ENCODE measurements around the gene ACOT7.
A peak's percentile ranks its signal among the peaks of the same experiment; 100 is the strongest.

ACOT7 gene

DNA sequence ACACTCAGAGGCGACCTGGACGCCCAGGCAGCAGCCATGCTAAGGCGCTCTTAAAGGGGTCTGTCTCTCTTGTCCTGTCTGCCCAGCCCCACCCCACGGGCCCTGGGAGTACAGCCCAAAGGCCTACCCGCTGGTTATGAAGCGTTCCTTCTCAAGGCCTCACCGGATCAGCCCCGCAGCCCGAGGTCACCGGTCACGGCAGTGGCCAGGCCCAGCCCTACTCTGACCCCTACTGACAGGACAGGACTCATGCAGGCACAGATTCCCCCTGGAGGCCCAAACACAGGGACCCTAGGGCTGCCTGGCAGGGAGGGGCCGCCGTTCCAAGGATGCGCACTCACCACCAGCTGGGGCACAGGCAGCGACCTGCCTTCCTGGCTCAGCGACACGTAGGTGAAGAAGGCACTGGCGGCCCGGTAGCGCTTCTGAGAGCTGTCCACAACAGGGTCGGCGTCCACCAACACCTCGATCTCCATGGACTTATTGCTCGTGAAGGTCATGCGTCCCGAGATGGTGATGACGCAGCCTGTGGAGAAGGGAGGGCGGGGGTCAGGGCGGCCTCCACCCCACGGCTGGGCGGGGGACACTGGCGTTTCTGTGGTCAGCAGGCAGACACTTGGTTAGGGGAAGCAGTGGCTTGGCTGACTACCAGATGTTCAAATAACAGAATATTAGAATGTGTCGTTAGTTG, 112.7 kb downstream of the ACOT7 start:
- no peak for DNase-seq

DNA sequence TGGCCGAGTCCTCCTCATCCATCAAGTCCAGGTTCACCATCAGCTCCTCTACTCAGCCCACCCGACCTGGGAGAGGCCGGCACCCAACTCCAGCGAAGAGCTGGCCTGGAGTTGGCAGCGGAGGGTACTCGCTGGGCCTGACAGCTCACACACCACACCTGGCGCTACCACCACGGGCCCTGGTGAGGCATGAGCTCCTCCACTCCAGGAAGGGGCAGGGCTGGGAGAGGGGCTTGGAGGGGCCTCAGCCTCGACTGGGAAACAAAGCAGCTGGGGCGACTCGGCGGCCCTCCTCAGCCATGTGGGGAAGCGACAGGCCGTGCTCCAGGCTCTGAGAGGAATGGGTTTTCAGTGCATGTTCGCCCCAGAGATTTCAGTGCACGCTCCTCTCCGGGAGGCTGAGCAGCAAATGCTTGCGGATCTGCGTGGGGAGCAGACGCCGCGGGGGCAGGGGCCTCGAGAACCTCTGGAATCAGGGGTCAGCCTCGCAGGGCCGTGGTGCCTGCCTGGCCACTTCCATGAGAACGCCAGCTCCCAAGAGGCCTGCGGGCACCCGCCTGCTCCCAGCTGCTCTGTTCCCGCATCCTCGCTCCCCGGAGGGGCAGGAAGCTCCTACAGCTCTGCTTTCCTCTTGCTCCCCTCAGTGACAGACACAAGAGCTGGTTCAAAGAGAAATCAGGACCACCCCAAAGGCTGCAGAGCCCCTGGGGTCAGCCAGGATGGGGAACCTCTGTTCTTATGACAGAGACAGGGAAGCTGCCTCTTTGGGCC, 113.8 kb downstream of the ACOT7 start:
- no peak for DNase-seq

DNA sequence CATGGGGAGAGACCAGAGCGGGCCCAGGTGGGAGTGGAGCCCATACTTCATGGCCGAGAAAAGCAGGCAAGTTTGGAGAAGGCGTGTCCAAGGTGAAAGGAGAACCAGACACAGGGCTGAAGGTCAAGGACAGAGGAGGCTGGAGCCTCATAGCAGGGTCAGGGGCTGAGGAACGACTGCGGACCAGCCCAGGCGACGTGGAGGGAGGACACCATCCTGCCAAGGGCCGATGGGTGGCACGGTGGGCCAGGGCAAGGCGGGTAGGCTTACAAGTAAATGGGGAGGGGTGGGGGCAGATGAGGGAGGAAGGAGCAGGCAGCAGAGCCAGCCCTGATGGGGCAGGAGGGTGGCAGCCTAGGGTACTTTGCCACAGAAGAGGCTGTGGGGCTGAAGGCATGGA, 114.5 kb downstream of the ACOT7 start:
- no peak for DNase-seq

DNA sequence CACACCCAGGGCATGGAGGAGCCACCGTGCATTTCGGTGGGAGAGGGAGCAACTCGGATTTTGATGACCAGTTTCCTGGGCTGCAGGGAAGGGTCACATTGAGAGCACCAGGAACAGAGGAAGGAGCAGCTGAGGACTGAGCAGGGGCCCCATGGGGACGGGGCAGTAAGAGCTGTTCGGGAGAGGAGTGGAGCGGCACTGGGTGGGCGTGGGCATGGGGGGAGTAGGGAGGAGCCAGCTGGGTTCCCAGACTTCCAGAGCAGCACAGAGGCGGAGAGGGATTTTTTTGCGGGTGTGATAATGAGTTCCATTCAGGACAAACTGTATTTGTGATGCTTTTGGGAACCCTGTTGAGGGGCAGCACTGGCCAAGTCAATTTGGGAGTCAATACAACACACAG, 115.3 kb downstream of the ACOT7 start:
- no peak for DNase-seq

DNA sequence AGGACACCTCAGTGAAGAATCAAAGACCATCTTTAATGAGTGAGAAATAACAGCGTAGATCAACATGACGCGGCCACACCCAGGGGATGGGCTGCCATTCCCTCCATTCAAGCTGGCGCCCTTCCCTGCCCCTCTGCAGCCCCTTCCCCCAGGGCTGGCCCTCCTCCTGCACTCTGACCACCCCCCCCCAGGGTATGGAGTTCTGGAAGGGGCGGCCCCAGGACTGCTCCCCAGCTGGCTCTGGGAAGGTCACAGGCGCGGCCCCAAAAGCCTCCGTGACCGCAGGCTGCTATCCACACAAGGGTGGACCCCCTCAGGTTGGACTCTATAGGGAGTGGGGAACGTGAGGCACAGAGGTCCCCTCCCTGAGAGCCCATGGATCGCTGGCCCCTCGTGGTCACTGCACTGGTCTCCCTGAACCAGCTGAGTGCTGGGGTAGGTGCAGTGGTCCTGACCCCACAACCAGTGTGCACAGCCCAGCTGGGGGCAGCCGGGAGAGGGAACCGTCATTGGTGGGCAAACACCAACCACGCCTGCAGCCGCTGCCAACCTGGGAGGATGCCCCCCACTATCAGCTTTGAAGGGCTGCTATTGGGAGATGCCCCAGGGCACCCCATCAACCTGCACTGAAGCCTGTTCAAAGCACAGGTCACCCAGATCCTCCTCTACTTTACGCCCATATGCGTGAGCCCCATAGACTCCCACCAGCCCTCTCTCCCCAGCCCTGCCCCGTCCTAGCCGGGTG, 116.6 kb downstream of the ACOT7 start:
- DNase-seq: no peak

DNA sequence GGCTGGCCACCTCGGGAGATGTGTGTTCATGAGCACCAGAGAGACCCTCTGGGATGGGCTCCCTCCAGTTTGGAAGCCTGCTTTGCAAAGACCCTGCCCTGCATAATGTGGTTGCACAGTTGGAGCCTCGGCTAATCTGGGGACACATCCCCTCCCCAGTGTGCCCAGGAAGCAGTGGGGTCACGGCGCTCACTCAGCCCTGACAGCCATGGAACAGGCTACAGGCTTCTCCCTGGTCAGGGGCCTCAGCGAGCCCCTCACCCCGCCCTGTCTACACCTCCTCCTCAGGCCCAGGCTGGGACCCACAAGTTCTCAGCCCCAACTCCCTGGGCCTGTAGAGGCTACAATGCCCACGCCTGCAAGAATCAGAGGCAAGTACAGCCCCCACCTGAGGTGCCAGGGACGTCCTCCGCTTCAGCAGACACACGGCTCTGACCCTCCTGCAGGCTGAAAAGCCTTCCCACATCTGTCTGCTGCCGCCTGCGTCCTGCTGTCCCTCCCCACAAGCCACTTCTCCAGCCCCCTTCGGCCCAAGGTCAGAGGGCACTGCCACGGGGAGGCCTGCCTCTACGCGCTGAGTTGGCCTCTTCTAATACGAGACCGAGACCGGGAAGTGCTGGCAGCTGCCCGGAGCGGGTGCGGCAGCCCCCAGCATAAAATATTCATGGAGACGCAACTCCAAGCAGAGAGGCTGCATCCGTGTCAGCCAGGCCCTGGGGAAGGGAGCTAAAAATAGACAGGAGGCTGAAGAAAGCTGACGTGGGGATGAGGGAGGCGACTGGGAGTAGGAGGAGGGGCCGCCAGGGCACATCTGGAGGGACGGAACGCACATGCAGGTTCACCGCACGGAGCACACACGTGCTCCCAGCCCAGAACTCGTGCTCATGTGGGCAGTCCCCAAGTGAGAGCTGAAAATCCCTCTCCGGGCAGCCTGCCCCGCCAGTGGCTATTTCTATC, 117.5 kb downstream of the ACOT7 start:
- DNase-seq: no peak

DNA sequence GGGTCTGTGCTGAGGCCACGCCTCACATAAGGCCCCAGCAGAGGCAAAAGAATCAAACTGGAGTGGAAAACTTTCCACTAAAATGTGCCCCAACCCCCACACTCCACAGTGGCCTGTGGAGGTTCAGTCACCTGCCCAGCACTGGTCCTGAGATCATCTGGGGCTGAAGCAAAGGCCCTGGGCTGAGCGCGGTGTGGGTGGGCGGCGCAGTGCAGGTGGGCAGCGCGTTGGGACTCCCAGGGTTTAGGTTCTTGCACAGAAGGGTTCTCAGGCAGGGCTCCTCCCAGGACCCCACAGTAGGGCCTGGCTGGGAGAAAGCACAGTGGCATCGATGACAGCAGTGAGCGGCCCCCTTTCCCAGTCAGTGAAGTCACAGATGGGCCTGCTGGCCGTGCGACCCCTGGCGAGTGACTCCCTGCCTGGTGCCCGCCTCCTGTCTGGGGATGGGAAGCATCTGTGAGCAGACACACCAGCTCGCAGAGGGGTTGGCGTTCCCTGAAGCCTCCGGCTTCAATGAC, 118.9 kb downstream of the ACOT7 start:
- DNase-seq: no peak

DNA sequence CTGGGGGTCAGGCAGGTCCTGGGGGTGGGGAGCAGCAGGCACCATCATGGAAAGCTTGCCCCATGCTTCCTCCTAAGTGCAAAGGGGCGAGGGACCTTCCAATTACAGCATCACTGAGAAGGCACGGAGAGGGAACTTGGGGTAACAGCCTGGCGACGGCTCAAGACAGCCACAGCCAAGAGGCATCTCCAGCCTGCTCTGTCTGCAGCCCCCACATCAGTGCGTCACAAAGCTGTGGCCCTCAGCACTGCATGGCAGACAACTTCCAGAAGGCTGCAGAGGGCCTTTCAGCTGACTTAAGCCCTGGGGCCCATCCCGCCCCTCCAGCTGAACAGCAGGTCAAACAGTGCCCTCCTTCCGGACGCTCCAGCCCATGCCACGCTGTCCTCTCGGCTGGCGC, 119.5 kb downstream of the ACOT7 start:
- no peak for DNase-seq

DNA sequence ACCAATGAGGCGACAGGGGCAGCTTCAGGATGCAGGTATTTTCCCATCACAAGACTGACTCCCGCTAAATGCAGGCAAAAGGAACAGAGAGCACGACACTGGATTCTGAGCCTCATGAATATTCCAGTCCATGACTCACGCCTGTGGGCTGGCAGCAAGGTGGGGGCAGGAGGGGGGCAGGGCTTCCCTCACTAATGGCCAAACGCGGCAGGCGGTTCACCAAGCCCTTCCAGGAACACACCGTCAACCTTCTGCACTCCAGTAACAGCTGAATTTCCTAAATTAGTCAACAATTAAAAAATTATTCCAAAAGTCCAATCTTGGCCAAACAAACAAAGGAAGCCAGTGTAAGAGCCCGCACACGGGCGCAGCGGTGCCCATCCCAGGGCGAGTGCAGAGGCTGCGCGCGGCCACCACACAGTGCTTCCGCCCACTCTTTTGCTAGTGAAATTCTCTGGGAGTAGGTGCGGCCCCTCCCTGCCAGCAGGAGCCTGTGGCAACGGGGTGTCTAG, 120.1 kb downstream of the ACOT7 start:
- DNase-seq: no peak

DNA sequence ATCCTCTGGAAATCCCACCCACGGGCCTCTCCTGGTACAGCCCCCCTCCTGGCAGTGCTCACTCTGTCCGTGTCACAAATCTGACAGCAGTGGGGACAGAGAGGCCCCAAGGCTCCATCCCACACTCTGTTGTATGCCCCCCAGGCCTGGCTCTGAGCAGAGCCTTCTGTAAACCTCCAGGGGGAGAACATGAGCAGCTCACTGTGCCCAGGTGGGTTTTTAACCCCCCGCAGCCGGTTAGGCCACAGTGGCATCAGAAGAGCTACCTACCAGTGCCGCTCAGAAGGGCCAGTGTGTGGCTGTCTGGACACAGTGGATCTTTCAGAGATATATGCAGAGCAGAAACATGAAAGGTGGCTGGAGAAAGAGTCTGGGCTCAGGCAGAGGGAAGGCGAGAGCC, 120.7 kb downstream of the ACOT7 start:
- DNase-seq: no peak

DNA sequence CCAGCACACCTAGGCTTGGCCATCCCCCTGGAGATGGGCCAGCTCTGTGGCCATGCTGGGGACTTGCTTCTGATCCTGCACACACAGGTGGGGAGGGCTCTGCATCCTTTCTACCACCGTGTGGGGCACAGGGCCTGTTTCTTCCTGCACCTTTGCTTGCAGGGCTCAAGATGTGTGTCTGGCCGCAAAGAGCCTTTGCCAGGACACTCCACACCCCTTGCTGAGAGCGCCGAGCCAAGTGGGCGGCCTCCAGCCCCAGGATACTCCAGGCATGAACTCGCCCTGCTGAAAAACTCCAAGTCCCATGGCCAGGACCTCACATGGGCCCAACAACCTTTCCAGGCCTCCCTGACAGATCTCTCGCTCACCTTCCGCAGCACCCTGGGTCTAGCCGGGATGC, 121.1 kb downstream of the ACOT7 start:
- no peak for DNase-seq

DNA sequence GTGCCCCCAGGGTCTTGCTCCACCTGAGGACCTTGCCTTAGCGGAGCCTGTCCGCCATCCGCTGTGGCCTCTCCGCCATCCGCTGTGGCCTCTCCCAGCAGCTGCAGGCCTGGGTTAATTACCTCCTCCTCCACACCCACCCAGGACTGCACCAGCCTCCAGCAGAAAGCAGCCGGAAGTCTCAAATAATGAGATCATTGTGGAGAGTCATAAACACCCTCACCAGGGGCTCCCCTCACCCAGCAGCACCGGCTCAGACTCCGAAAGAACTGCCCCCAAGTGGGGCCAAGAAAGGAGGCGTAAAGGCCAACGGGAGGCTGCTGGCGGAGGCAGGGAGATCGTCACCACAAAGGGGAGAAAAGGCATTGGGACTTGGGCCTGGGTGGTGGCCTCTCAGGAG, 122.0 kb downstream of the ACOT7 start:
- no peak for DNase-seq

DNA sequence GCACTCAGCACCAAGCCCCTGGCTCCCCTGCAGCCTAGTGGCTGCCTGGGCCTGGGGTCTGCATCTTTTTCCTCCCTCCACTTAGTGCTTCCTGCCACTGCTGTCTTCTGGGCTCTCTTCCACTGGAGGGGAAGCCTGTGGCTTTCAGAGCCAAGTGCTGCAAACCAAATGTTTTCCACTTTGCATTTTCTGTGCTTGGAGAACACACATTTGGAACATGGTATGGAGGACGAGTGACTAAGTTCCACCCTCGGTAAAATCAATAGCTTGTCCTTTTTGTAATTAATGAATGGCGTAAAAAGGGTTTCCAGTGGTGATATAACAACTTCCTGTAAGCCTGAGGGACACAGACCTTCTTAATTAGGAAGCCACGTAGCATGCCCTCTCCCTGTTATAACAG, 122.6 kb downstream of the ACOT7 start:
- no peak for DNase-seq

DNA sequence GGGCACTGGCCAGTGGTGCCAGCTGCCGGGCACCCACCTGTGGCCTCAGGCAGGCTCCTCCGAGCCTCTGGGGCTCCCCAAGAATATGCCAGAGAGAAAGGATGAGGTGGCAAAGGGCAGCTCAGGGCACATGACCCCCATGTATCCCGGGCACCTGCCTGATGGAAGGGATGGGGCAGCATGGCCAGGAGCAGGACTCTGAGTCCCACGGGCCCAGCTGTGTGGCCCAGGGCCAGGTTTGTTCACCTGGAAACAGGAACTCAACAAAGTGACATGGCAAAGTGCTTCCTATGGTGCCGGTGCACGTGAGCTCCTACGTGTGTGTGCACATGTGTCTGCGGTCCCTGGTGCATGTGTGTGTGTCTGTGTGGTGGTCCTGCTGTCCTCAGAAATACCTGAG, 123.2 kb downstream of the ACOT7 start:
- no peak for DNase-seq

DNA sequence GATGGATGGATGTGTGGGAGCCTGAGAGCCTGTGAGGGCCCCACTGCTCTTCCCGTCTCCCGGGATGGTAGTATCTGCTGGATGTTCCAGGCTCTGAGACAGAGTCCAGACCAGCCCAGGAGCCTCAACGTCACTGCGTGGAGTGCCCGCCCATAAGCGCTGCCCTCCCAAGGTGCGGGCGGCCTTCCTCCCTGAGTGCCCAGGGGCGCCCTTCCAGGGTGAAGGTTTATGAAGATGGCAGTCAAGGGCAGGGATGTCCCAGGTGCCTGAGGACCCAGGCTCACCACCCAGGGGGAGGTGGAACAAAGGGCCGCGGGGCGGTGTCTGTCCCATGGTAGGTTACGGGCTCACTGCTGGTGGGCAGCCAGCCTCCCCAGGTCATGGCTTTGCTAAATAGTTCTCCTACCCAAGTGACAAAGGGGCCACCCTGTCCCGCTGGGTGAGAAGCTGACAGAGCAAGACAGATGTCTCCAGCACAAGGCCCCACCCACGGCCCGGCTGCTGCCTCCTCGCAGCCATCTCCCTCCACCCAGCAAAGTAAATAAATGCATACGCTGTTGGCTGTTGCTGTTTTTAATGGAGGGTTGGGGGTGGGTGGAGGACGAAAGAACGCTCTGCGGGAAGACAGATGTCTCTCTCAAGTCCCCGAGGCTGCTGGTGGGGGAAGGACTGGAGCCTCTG, 123.7 kb downstream of the ACOT7 start:
- peak; percentile 28 for DNase-seq

DNA sequence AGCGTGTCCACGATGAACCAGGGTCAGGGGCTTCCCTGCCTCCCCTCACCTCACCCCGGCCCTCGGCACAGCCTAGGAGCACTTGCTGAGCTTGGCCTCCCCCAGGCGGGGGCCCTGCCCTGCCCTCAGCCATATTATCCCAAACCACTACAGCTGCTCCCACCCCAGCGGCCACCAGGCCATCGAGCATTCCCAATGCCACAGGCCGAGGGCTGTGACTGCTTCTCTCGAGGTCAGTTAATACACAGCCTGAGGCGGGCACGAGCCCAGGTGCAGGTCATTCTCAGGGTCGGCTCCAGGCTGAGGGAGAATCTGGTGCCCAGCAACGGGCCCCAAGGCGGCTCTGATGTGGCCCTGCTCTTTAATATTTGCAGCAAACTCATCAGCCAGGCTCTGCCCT, 124.3 kb downstream of the ACOT7 start:
- DNase-seq: no peak

DNA sequence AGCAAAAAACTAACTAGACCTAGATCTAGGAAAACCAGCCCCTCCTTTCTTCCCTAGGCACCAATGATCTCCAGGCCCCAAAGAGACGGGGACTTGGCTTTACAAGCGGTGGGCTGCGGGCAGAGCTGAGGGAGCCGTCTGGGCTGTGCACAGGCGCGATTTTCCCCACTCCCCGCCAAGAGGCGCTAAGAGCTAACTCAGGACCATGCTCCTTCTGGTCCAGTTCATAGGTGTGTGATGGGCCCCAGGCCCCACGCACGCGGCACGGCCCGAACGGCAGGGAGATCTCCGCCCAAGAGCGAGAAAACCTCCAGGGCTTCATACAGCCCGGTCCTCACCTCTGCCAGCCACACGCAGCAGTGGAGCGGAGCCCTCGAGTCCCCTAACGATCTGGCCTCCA, 125.2 kb downstream of the ACOT7 start:
- no peak for DNase-seq

DNA sequence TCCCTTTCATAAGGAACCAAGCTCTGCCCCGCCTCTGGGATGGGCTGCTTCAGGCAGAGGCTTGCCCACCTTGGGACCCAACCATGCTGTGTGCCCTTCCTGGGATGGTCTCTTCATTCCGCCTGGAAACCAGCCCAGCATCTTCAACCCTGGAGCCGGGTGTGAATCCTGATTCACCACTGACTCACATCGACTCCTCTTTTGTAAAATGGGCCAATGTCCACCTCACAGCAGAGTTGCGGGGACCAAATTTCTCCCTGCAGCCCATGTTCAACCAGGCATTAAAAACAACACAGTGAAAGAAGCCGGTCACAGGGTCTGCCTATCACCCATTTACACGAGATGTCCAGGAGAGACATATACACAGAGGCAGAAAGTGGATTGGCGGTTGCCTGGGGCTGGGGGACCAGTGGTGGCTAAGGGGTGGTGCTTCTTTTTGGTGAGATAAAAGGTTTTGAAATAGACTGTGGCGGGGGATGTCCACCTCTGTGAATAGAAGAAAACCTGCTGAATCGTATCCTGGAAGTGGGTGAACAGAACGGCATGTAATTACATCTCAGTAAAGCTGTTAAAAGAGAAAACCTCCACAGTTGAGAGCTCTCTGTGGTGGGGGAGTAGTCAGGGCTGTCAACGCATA, 125.8 kb downstream of the ACOT7 start:
- DNase-seq: no peak

DNA sequence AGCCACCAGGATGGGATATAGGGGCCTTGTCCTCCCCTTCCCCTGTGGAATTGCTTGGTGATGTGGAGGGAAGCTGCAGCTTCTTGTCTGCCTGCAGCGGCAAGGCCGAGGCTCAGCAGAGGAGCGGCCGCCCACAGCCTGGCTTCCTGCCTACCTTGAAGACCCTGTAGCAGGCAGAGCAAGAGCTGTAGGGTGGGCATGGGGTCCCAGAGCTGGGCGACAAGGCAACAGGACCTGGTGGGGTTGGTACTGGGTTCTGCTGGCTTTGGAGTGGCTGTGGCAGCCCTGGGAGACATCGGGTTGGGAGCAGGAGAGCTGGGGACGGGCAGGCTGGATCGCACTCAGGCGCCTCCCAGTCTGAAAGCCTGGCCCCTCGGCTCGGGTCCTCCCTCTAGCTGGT, 126.9 kb downstream of the ACOT7 start:
- no peak for DNase-seq

DNA sequence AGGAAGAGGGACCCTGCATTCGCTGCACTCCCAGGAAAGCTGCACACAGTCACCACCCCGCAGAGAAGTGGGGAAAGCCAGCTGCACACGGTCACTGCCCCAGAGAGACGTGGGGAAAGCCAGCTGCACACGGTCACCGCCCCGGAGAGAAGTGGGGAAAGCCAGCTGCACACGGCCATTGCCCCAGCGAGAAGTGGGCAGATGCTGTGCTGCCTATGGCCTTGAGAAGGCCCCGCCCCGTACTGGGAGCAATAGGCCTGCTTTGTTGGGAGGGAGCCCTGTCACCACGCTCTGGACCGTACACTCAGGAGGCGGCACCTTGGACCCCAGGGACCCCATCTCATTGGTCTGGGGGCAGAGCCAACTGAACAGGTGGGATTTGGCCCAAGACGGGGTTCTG, 128.4 kb downstream of the ACOT7 start:
- DNase-seq: no peak

DNA sequence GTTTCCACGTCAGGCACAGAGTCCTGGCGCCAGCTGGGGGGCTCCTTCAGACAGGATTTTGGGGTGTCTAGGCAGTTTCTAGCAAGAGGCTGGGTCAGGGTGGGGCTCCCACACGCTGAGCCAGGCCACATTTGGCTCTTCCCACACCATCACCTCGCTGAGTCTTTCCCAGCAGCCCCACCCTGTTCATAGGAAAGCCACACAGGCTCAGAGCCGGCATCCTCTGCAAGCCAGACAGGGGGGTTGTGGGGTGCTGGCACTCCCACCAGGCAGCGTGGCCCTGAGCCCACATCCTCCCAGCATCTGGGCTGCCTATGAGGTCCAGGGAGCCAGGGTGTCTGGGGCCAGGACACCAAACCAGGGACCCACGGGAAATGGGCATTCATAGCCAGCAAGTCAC, 129.9 kb downstream of the ACOT7 start:
- no peak for DNase-seq

Data from NCI-H524 treated with DMSO at 0.1 percent for 48 hours (cell line).